GM12878 (cell line): ENCODE results near the gene ASB9. TPM values are rescaled to one million over a fixed set of nuclear protein-coding genes. Genes with fewer than 3 reads are reported as not detected.

ENCODE experiments used
- ATAC-seq: fragments of 200-7000 bp; cut with Tn5 transposase; 3 replicates; pipeline ENCODE4 v1.9.1; 2020; ENCODE audit warnings: mild to moderate bottlenecking, moderate library complexity
- BruUV-seq: library from RNA; stranded (reverse); fragments of 400-500 nt; replicated peaks from 2 replicates; lab custom pipeline; 2021; lab: Mats Ljungman, UMichigan
- CTCF ChIA-PET: fragments of 300-600 bp; sonication (Branson Sonifier 250); formaldehyde crosslinking; extraction: SDS; loops from one replicate; lab custom pipeline; 2021; ENCODE audit warnings: inconsistent platforms; lab: Yijun Ruan, JAX
- POLR2A ChIA-PET: fragments of 350-600 bp; formaldehyde crosslinking; extraction: SDS; loops from one replicate; lab custom pipeline; 2021; ENCODE audit warnings: inconsistent platforms; lab: Charles Lee
- RAD21 ChIA-PET: fragments of 300-600 bp; sonication (Branson Sonifier 250); formaldehyde crosslinking; loops from one replicate; lab custom pipeline; 2023; ENCODE audit warnings: antibody characterized with exemption; ENCODE audit not compliant: unreplicated experiment; lab: Charles Lee
- SMC1A ChIA-PET: fragments of 300-600 bp; sonication (Branson Sonifier 250); formaldehyde crosslinking; loops from one replicate; lab custom pipeline; 2023; ENCODE audit not compliant: unreplicated experiment, uncharacterized antibody; lab: Charles Lee
- DNase-seq: peaks from one replicate; pipeline ENCODE4 v3.0.0-alpha.2; 2011; ENCODE audit warnings: low read depth, low spot score
- FAIRE-seq: peaks from 3 replicates; lab custom pipeline; 2011; peaks lifted over from hg19 to GRCh38; lab: Jason Lieb, UNC
- H2AFZ ChIP-seq: 2 replicates; pipeline ENCODE4 v1.6.0; 2011; ENCODE audit warnings: low read depth, low read length, control low read depth; ENCODE audit not compliant: control insufficient read depth
- H3K27ac ChIP-seq: 2 replicates; pipeline ENCODE4 v1.5.1; 2011; ENCODE audit warnings: control low read depth; ENCODE audit not compliant: control insufficient read depth, insufficient read depth
- H3K27me3 ChIP-seq, 2 experiments: replicated peaks in 1 of 2; 2 replicates each; pipeline versions ENCODE4 v1.6.0 to v1.6.1; 2011; ENCODE audit warnings: low read length in 1 of 2; ENCODE audit not compliant: control insufficient read depth in 2 of 2, insufficient read depth in 2 of 2
- H3K36me3 ChIP-seq, 2 experiments: 2 replicates each; pipeline ENCODE4 v1.5.1; 2011; ENCODE audit warnings: low read length in 1 of 2; ENCODE audit not compliant: control insufficient read depth in 2 of 2, insufficient read depth in 2 of 2
- H3K4me1 ChIP-seq: 2 replicates; pipeline ENCODE4 v1.6.1; 2011; ENCODE audit warnings: mild to moderate bottlenecking, low read length, moderate library complexity, mixed read lengths; ENCODE audit not compliant: control insufficient read depth, insufficient read depth
- H3K4me2 ChIP-seq: 2 replicates; pipeline ENCODE4 v1.6.0; 2011; ENCODE audit warnings: control low read depth; ENCODE audit not compliant: control insufficient read depth, insufficient read depth
- H3K4me3 ChIP-seq: fragments of 200-600 bp; sonication (generic); 2 replicates; pipeline ENCODE4 v1.5.1; 2016
- H3K79me2 ChIP-seq: 2 replicates; pipeline ENCODE4 v1.6.0; 2011; ENCODE audit warnings: low read length; ENCODE audit not compliant: control insufficient read depth, insufficient read depth
- H3K9ac ChIP-seq: 2 replicates; pipeline ENCODE4 v1.8.0; 2011; ENCODE audit warnings: low read length, control low read depth, mixed read lengths; ENCODE audit not compliant: control insufficient read depth, insufficient read depth
- H3K9me3 ChIP-seq: replicated peaks from 3 replicates; pipeline ENCODE4 v1.5.1; 2011; ENCODE audit warnings: mild to moderate bottlenecking, low read length; ENCODE audit not compliant: control insufficient read depth, insufficient read depth
- H4K20me1 ChIP-seq: 2 replicates; pipeline ENCODE4 v1.6.0; 2011; ENCODE audit not compliant: control insufficient read depth, insufficient read depth
- CBX3 ChIP-seq: fragments of 200-600 bp; sonication (generic); IDR thresholded peaks from 2 replicates; pipeline ENCODE4 v1.6.1; 2016; ENCODE audit warnings: low read depth, borderline replicate concordance
- GABPA ChIP-seq: IDR thresholded peaks from 2 replicates; pipeline ENCODE4 v1.6.1; 2014; ENCODE audit warnings: antibody characterized with exemption, low read depth, mild to moderate bottlenecking, inconsistent platforms
- KLF5 ChIP-seq: fragments of 450-650 bp; IDR thresholded peaks from 2 replicates; pipeline ENCODE4 v1.6.1; 2014; ENCODE audit warnings: mild to moderate bottlenecking; ENCODE audit not compliant: partially characterized antibody
- MEF2A ChIP-seq: IDR thresholded peaks from 2 replicates; pipeline ENCODE4 v1.6.1; 2011; ENCODE audit warnings: low read depth, mild to moderate bottlenecking, low read length, moderate library complexity; ENCODE audit not compliant: insufficient read depth
- NBN ChIP-seq: fragments of 450-650 bp; IDR thresholded peaks from 2 replicates; pipeline ENCODE4 v1.6.1; 2016
- NFYB ChIP-seq: IDR thresholded peaks from 2 replicates; pipeline ENCODE4 v1.6.1; 2011; ENCODE audit warnings: low read depth, mild to moderate bottlenecking, low read length, improper control_type of control experiment, moderate library complexity; ENCODE audit not compliant: insufficient read depth
- NR2C1 ChIP-seq: fragments of 450-650 bp; IDR thresholded peaks from 2 replicates; pipeline ENCODE4 v1.6.1; 2017; ENCODE audit warnings: antibody characterized with exemption, mild to moderate bottlenecking, moderate library complexity
- POLR2AphosphoS2 ChIP-seq: IDR thresholded peaks from 2 replicates; pipeline ENCODE4 v1.6.1; 2011; ENCODE audit warnings: low read depth, mild to moderate bottlenecking, low read length, improper control_type of control experiment, moderate library complexity
- RAD21 ChIP-seq: IDR thresholded peaks from 2 replicates; pipeline ENCODE4 v1.6.1; 2011; ENCODE audit warnings: mild to moderate bottlenecking, low read depth, low read length, moderate library complexity; ENCODE audit not compliant: insufficient read depth
- RAD51 ChIP-seq: fragments of 450-650 bp; IDR thresholded peaks from 2 replicates; pipeline ENCODE4 v1.6.1; 2016; ENCODE audit warnings: moderate library complexity, mild to moderate bottlenecking, inconsistent platforms
- RBBP5 ChIP-seq: fragments of 200-600 bp; sonication (generic); conservative IDR thresholded peaks from 2 replicates; pipeline ENCODE4 v1.6.1; 2016
- SREBF2 ChIP-seq: IDR thresholded peaks from 2 replicates; pipeline ENCODE4 v1.6.1; 2012; ENCODE audit warnings: mild to moderate bottlenecking, low read length
- WRNIP1 ChIP-seq: IDR thresholded peaks from 2 replicates; pipeline ENCODE4 v1.6.1; 2011; ENCODE audit warnings: low read depth, low read length, improper control_type of control experiment, borderline replicate concordance
- WGBS: methylation state at CpG from one replicate; pipeline ENCODE4 v1.1.6; 2016; ENCODE audit warnings: low lambda C conversion rate; ENCODE audit not compliant: insufficient replicate concordance, insufficient coverage; ENCODE audit errors: missing lambda C conversion rate; 5-methylcytosine and 5-hydroxymethylcytosine counted together
- in situ Hi-C: fragments of 300-500 bp; cut with MboI; formaldehyde crosslinking; loops from 9 replicates; pipeline ENCODE4 v1.14.3; 2018; ENCODE audit warnings: mixed read lengths
- intact Hi-C: fragments of 100-400 bp; cut with micrococcal nuclease; formaldehyde crosslinking; loops from one replicate; pipeline ENCODE4 v1.14.2; 2022; ENCODE audit not compliant: unreplicated experiment
- polyA plus RNA-seq, 11 experiments: library from polyadenylated mRNA; depleted of rRNA in 4 of 11; unstranded in 6 of 11; stranded (reverse) in 5 of 11; fragments of >200 nt; fragmentation: Nextera tagmentation in 4 of 11; fragmentation: Illumina TruSeq in 1 of 11; extraction: Ambion mirVana in 4 of 11; extraction: Trizol in 1 of 11; gene quantifications; 1 replicate in 1 of 11; 2 replicates in 10 of 11; pipeline versions ENCODE4 v1.2.1 to v1.2.3, GENCODE V29; 2011 to 2016; ENCODE audit warnings: inconsistent platforms in 2 of 11, missing spikeins in 2 of 11, low read depth in 1 of 11
- total RNA-seq, 4 experiments: library from RNA; depleted of rRNA in 3 of 4; stranded (reverse); fragments of >200 nt in 3 of 4; fragmentation: Illumina TruSeq in 1 of 4; extraction: Trizol in 1 of 4; gene quantifications; 2 replicates each; pipeline versions ENCODE4 v1.2.1 to v1.2.3, GENCODE V29; 2013 to 2021
- TF ChIP-seq, protein P1 (sequence below): fragments of 150-350 bp; IDR thresholded peaks from 2 replicates; pipeline ENCODE4 v1.6.1; 2014; ENCODE audit warnings: mild to moderate bottlenecking, low read depth, low read length
- TF ChIP-seq, protein P2 (sequence below): IDR thresholded peaks from 2 replicates; pipeline ENCODE4 v1.6.1; 2012; ENCODE audit warnings: mild to moderate bottlenecking, low read depth, low read length
- TF ChIP-seq, protein P3 (sequence below): IDR thresholded peaks from 2 replicates; pipeline ENCODE4 v1.6.1; 2011; ENCODE audit warnings: borderline replicate concordance, low read depth, mild to moderate bottlenecking, moderate library complexity, low read length; ENCODE audit not compliant: insufficient read depth, poor library complexity, severe bottlenecking

The ASB9 gene
- total and polyA plus RNA-seq, 10 of the 15 experiments (the other 5 are each of a cell fraction or from before 2014, with no cell fraction given), result 0.31 to 3.5 (median 0.74) TPM

DNA sequence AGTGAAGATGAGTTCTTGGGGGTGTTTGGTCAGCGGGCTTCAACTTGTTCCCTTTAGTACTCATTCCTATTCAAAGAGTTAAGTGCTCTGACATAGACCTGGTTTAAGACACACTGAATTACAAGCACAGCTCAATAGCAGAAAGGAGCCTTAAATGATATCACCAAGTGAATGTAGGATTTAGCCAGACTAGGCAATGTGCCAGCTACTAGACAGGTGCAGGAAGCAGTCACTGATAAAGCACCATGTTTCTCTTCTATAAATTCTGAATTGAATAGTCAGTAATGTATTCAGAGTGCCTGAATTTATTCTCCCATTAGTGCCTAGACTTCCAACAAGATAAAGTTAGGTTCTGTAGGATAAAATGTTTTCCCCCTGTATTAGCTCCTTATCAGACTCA lies 63.6 kb downstream of the ASB9 start (continued):
- TF ChIP-seq, protein P1, sequence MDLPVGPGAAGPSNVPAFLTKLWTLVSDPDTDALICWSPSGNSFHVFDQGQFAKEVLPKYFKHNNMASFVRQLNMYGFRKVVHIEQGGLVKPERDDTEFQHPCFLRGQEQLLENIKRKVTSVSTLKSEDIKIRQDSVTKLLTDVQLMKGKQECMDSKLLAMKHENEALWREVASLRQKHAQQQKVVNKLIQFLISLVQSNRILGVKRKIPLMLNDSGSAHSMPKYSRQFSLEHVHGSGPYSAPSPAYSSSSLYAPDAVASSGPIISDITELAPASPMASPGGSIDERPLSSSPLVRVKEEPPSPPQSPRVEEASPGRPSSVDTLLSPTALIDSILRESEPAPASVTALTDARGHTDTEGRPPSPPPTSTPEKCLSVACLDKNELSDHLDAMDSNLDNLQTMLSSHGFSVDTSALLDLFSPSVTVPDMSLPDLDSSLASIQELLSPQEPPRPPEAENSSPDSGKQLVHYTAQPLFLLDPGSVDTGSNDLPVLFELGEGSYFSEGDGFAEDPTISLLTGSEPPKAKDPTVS, result no peak
- TF ChIP-seq, all 136 proteins: peak for 0

DNA sequence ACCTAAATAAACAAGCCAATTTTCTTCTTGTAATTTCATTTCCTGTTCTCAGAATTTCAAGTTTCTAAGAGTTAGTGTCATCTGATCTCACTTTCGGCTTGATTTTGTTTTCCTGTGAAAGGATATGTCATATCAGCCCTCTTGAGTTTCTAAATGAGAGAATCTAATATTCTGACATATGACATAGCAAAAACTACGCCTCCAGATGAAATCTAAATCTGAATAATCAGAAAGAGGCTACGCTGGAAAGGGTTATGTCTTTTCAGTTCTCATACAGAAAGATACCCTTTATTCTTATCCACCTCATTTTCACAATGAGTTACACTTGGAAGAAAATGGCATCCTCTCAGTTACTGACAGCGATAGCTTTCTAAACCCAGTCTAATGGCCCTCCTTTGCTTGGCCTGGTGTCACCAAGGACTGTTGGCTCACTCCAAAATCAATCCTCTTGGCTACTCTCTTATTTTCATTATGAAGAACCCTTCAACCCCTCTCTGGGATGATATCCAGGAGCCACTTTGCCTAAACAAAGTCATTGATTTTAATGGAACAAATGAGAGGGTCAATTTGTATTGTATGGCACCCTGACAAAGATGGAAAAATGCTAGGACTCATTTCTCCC lies 65.6 kb downstream of the ASB9 start:
- SMC1A ChIA-PET, result interaction anchor here (0.8 to 5.5 kb wide), 12 partner anchors 10 to 531 kb away, joined by 3 to 33 read pairs (median 5); no protein-coding TSS in a partner anchor
- Histone ChIP-seq H3K4me2 (no peak overlapping the region), H3K27me3 (no peaks in the 10 kb centered on the region), H3K4me3 (no peak overlapping the region), H2AFZ (no peak overlapping the region), H3K27ac (peak overlapping the region; percentile 16; the same call in 1 of the 2 replicates), H3K79me2 (no peaks in the 10 kb centered on the region), H3K9me3 (no peaks in the 10 kb centered on the region), H3K36me3 (no peaks in the 10 kb centered on the region), H3K9ac (no peak overlapping the region), H4K20me1 (no peaks in the 10 kb centered on the region), H3K4me1 (0 out of 2 replicates have a peak, but pooled peaks cover 5% of the 10 kb centered on the region)
- POLR2A ChIA-PET, result interaction anchor here (1.2 kb wide), 1 partner anchor 11 kb away, joined by 3 read pairs; no protein-coding TSS in a partner anchor
- CTCF ChIA-PET, result interaction anchor here (0.7 to 4.1 kb wide), 5 partner anchors 21 to 568 kb away, joined by 3 to 22 read pairs (median 4); no protein-coding TSS in a partner anchor
- FAIRE-seq (no peak), ATAC-seq (peak; percentile 77), DNase-seq (peak; percentile 33)
- BruUV-seq, result no TSS peak
- intact Hi-C loops, result no loop called here
- 4% methylated on average over 4 of the region's 4 CpGs for WGBS
- in situ Hi-C loops, result no loop called here
- RAD21 ChIA-PET, result interaction anchor here (1.0 to 4.7 kb wide), 5 partner anchors 29 to 62 kb away, joined by 3 to 22 read pairs (median 12); no protein-coding TSS in a partner anchor
- TF ChIP-seq WRNIP1 (no peak), SREBF2 (no peak), KLF5 (no peak), RAD51 (no peak; the same call in 1 of the 2 replicates), POLR2AphosphoS2 (no peak), CBX3 (no peak), RBBP5 (no peak), GABPA (peak; percentile 65; the same call in 1 of the 2 replicates), RAD21 (no peak), MEF2A (peak; percentile 42; the same call in 1 of the 2 replicates), NR2C1 (no peak), NBN (no peak), NFYB (no peak)
- TF ChIP-seq, protein P2, sequence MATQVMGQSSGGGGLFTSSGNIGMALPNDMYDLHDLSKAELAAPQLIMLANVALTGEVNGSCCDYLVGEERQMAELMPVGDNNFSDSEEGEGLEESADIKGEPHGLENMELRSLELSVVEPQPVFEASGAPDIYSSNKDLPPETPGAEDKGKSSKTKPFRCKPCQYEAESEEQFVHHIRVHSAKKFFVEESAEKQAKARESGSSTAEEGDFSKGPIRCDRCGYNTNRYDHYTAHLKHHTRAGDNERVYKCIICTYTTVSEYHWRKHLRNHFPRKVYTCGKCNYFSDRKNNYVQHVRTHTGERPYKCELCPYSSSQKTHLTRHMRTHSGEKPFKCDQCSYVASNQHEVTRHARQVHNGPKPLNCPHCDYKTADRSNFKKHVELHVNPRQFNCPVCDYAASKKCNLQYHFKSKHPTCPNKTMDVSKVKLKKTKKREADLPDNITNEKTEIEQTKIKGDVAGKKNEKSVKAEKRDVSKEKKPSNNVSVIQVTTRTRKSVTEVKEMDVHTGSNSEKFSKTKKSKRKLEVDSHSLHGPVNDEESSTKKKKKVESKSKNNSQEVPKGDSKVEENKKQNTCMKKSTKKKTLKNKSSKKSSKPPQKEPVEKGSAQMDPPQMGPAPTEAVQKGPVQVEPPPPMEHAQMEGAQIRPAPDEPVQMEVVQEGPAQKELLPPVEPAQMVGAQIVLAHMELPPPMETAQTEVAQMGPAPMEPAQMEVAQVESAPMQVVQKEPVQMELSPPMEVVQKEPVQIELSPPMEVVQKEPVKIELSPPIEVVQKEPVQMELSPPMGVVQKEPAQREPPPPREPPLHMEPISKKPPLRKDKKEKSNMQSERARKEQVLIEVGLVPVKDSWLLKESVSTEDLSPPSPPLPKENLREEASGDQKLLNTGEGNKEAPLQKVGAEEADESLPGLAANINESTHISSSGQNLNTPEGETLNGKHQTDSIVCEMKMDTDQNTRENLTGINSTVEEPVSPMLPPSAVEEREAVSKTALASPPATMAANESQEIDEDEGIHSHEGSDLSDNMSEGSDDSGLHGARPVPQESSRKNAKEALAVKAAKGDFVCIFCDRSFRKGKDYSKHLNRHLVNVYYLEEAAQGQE, result no peak
- TF ChIP-seq, protein P3, sequence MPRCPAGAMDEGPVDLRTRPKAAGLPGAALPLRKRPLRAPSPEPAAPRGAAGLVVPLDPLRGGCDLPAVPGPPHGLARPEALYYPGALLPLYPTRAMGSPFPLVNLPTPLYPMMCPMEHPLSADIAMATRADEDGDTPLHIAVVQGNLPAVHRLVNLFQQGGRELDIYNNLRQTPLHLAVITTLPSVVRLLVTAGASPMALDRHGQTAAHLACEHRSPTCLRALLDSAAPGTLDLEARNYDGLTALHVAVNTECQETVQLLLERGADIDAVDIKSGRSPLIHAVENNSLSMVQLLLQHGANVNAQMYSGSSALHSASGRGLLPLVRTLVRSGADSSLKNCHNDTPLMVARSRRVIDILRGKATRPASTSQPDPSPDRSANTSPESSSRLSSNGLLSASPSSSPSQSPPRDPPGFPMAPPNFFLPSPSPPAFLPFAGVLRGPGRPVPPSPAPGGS, result peak; percentile 44
